B cell (primary cell): Measurements from ENCODE around the gene RSPH9. TPM values are rescaled to one million over a fixed set of nuclear protein-coding genes. Genes with fewer than 3 reads are reported as not detected.

Experiments used
- ATAC-seq: fragments of 200-7000 bp; cut with Tn5 transposase; one replicate; pipeline ENCODE4 v1.10.0; 2021; ENCODE audit warnings: low read depth, mild to moderate bottlenecking, moderate number of reproducible peaks, moderate library complexity
- CTCF ChIA-PET: fragments of 350-600 bp; sonication (Branson Sonifier 250); formaldehyde crosslinking; loops from one replicate; lab custom pipeline; 2021; ENCODE audit warnings: antibody characterized with exemption, inconsistent platforms; lab: Charles Lee
- POLR2A ChIA-PET: fragments of 350-600 bp; sonication (Branson Sonifier 250); formaldehyde crosslinking; loops from one replicate; lab custom pipeline; 2021; ENCODE audit warnings: antibody characterized with exemption; lab: Charles Lee
- DNase-seq: peaks from one replicate; pipeline ENCODE4 v3.0.0; 2013
- H2AFZ ChIP-seq: 2 replicates; pipeline ENCODE4 v1.6.1; 2012; ENCODE audit warnings: mild to moderate bottlenecking, low read depth, low read length; ENCODE audit not compliant: insufficient read depth, poor library complexity, severe bottlenecking
- H3K27ac ChIP-seq, 2 donors: 1 replicate in 1 of 2; 2 replicates in 1 of 2; pipeline ENCODE4 v1.5.1; 2012 to 2013; ENCODE audit warnings: low read length in 2 of 2, mild to moderate bottlenecking in 2 of 2, moderate library complexity in 1 of 2
- H3K27me3 ChIP-seq, 4 experiments: fragments of 200-600 bp in 1 of 4; sonication (generic) in 1 of 4; replicated peaks in 1 of 4; 1 replicate in 2 of 4; 2 replicates in 2 of 4; pipeline versions ENCODE4 v1.6.1 to v1.7.0; 2013 to 2016; ENCODE audit warnings: low read length in 3 of 4, mild to moderate bottlenecking in 2 of 4, mixed read lengths in 1 of 4, moderate library complexity in 1 of 4; ENCODE audit not compliant: insufficient read depth in 4 of 4, control insufficient read depth in 3 of 4; ENCODE audit errors: control extremely low read depth in 1 of 4
- H3K36me3 ChIP-seq, 2 experiments: replicated peaks in 1 of 2; 1 replicate in 1 of 2; 2 replicates in 1 of 2; pipeline versions ENCODE4 v1.6.1 to v1.7.1; 2013; ENCODE audit warnings: low read length in 1 of 2; ENCODE audit not compliant: insufficient read depth in 2 of 2, control insufficient read depth in 1 of 2; ENCODE audit errors: control extremely low read depth in 1 of 2, extremely low read depth in 1 of 2
- H3K4me1 ChIP-seq, 2 donors: fragments of 200-600 bp in 1 of 2; sonication (generic) in 1 of 2; 1 replicate in 1 of 2; 2 replicates in 1 of 2; pipeline versions ENCODE4 v1.5.1 to v1.6.1; 2013 to 2017; ENCODE audit warnings: low read length in 2 of 2; ENCODE audit not compliant: control insufficient read depth in 2 of 2, insufficient read depth in 2 of 2
- H3K4me2 ChIP-seq: replicated peaks from 2 replicates; pipeline ENCODE3; 2012; ENCODE audit warnings: mild to moderate bottlenecking, low read depth, low read length; ENCODE audit not compliant: poor library complexity, severe bottlenecking
- H3K4me3 ChIP-seq, 5 experiments: fragments of 200-600 bp in 1 of 5; sonication (generic) in 1 of 5; 1 replicate in 3 of 5; 2 replicates in 2 of 5; pipeline versions ENCODE4 v1.5.1 to v1.7.0; 2011 to 2016; ENCODE audit warnings: low read length in 4 of 5, mild to moderate bottlenecking in 4 of 5, low read depth in 2 of 5, control low read depth in 1 of 5, moderate library complexity in 1 of 5; ENCODE audit not compliant: insufficient read depth in 1 of 5; ENCODE audit errors: control extremely low read depth in 1 of 5, extremely low read depth in 1 of 5
- H3K79me2 ChIP-seq: fragments of 200-600 bp; sonication (generic); one replicate; pipeline ENCODE4 v1.6.0; 2016; ENCODE audit warnings: low read length; ENCODE audit not compliant: control insufficient read depth, insufficient read depth
- H3K9ac ChIP-seq: fragments of 200-600 bp; sonication (generic); 2 replicates; pipeline ENCODE4 v1.6.1; 2017; ENCODE audit warnings: mild to moderate bottlenecking, low read length, moderate library complexity
- H3K9me3 ChIP-seq, 3 donors: one replicate each; pipeline versions ENCODE4 v1.6.1 to v1.7.1; 2013; ENCODE audit warnings: low read length in 2 of 3; ENCODE audit not compliant: control insufficient read depth in 2 of 3, insufficient read depth in 1 of 3; ENCODE audit errors: control extremely low read depth in 1 of 3
- H4K20me1 ChIP-seq: 2 replicates; pipeline ENCODE4 v1.6.0; 2012; ENCODE audit warnings: mild to moderate bottlenecking, low read length; ENCODE audit not compliant: insufficient read depth, control insufficient read depth, poor library complexity, severe bottlenecking
- H3K27ac Mint-ChIP-seq: one replicate; pipeline ENCODE4 v1.8.0; 2021; ENCODE audit warnings: mixed read lengths
- H3K27me3 Mint-ChIP-seq: one replicate; pipeline ENCODE4 v1.8.0; 2021; ENCODE audit warnings: mixed read lengths
- H3K4me1 Mint-ChIP-seq: one replicate; pipeline ENCODE4 v1.8.0; 2021; ENCODE audit warnings: mixed read lengths
- H3K4me3 Mint-ChIP-seq: one replicate; pipeline ENCODE4 v1.8.0; 2021; ENCODE audit warnings: mixed read lengths
- H3K9me3 Mint-ChIP-seq: one replicate; pipeline ENCODE4 v1.8.0; 2022; ENCODE audit warnings: mixed read lengths; ENCODE audit not compliant: insufficient read depth
- EZH2 ChIP-seq: IDR thresholded peaks from 2 replicates; pipeline ENCODE4 v1.6.1; 2012; ENCODE audit warnings: borderline replicate concordance, low read depth, mild to moderate bottlenecking, moderate library complexity, low read length; ENCODE audit not compliant: insufficient read depth, poor library complexity, severe bottlenecking
- WGBS: methylation state at CpG from one replicate; pipeline ENCODE4 v1.1.5; 2013; ENCODE audit warnings: missing lambda C conversion rate; ENCODE audit not compliant: insufficient coverage; 5-methylcytosine and 5-hydroxymethylcytosine counted together
- intact Hi-C: fragments of 100-400 bp; cut with micrococcal nuclease; formaldehyde crosslinking; loops from one replicate; pipeline ENCODE4 v1.10.0; 2022
- polyA plus RNA-seq: library from polyadenylated mRNA; depleted of rRNA; stranded (reverse); fragments of >200 nt; gene quantifications from 2 replicates; pipeline ENCODE4 v1.2.3, GENCODE V29; 2012
- total RNA-seq, 2 donors: library from RNA; stranded (reverse); fragments of 120-200 nt in 1 of 2; gene quantifications; 1 replicate in 1 of 2; 2 replicates in 1 of 2; pipeline versions ENCODE4 v1.2.3 to v1.2.4, GENCODE V29; 2013 to 2022
- TF ChIP-seq, protein P1 (sequence below): fragments of 200-600 bp; IDR thresholded peaks from one replicate; pipeline ENCODE4 v1.8.0; 2022; ENCODE audit warnings: antibody characterized with exemption, mild to moderate bottlenecking

Gene RSPH9
- total and polyA plus RNA-seq, 2 donors (not counting 1 experiment from before 2014, with no cell fraction given): 0.04 TPM; not detected in 1

GRCh38 chr6:43624786-43625288 is 20.0 kb upstream of the RSPH9 start:
- Mint-ChIP-seq H3K4me3 (no peak overlapping the region), H3K27me3 (no peaks in the 10 kb centered on the region), H3K27ac (no peak overlapping the region), H3K4me1 (peaks cover 22% of the 10 kb centered on the region), H3K9me3 (no peaks in the 10 kb centered on the region)
- ATAC-seq: no peak
- DNase-seq: no peak
- WGBS: 100% methylated on average over 4 of the region's 7 CpGs
- CTCF ChIA-PET: interaction anchor here (1.2 kb wide), 1 partner anchor 16 kb away, joined by 4 read pairs; no protein-coding TSS in a partner anchor
- H3K27me3 ChIP-seq: no peaks in the 10 kb centered on the region
- no peak overlapping the region for H3K4me2 ChIP-seq
- peaks cover 25% of the 10 kb centered on the region for H3K79me2 ChIP-seq
- no peak overlapping the region for H3K9ac ChIP-seq
- POLR2A ChIA-PET: no interaction called here
- TF ChIP-seq EZH2: no peak
- TF ChIP-seq, protein P1, sequence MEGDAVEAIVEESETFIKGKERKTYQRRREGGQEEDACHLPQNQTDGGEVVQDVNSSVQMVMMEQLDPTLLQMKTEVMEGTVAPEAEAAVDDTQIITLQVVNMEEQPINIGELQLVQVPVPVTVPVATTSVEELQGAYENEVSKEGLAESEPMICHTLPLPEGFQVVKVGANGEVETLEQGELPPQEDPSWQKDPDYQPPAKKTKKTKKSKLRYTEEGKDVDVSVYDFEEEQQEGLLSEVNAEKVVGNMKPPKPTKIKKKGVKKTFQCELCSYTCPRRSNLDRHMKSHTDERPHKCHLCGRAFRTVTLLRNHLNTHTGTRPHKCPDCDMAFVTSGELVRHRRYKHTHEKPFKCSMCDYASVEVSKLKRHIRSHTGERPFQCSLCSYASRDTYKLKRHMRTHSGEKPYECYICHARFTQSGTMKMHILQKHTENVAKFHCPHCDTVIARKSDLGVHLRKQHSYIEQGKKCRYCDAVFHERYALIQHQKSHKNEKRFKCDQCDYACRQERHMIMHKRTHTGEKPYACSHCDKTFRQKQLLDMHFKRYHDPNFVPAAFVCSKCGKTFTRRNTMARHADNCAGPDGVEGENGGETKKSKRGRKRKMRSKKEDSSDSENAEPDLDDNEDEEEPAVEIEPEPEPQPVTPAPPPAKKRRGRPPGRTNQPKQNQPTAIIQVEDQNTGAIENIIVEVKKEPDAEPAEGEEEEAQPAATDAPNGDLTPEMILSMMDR: no peak
- no peak overlapping the region for H3K4me3 ChIP-seq
- no peak overlapping the region for H3K27ac ChIP-seq
- H3K9me3 ChIP-seq: peaks cover 0 to 3% (median 0%) of the 10 kb centered on the region in 3 donors
- peaks cover 0 to 65% of the 10 kb centered on the region in 2 experiments for H3K36me3 ChIP-seq
- no peak overlapping the region for H2AFZ ChIP-seq
- H4K20me1 ChIP-seq: peaks cover 3% of the 10 kb centered on the region
- intact Hi-C loops: loop anchor here (5.0 to 10.0 kb wide), 3 partner anchors 42 to 632 kb away; partner anchors contain the start of genes DNPH1 and SLC35B2
- peaks cover 15 to 21% of the 10 kb centered on the region in 2 donors for H3K4me1 ChIP-seq

DNA sequence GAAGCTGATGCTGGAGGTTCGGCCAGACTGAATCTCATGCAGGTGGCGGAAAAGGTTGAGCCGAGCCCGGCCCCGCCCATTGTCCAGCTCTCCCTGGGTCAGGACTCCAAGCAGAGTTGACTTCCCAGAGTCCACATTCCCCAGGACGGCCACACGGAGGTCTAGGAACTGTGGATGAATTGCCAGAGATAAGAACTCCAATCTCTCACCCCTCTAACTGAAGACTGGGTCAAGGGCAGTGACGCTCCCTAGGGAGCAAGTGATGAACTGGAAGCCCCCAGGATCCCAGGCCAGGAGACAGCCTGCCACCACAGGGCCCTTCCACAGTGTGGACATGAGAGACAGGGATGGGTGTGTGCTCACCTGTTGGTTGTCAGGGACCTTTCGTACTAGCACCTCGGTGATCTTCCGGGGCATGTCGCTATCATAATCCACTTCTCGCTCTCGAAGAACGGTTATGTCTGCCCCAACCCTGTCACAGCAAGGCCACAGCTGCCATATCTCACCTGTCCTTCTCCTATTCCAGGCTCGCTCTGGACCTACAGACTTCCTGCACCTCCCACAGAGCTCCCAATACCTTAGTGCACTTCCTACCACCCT is 19.3 kb upstream of the RSPH9 start:
- H4K20me1 ChIP-seq: peaks cover 3% of the 10 kb centered on the region

More for the DNA sequence above, 19.3 kb upstream of the RSPH9 start:
- Mint-ChIP-seq H3K27me3 (no peaks in the 10 kb centered on the region), H3K9me3 (no peaks in the 10 kb centered on the region), H3K4me1 (peaks cover 26% of the 10 kb centered on the region), H3K27ac (no peak overlapping the region), H3K4me3 (no peak overlapping the region)
- TF ChIP-seq EZH2: no peak
- TF ChIP-seq, protein P1: no peak
- ChIA-PET POLR2A (no interaction called here), CTCF (interaction anchor here (1.2 kb wide), 1 partner anchor 17 kb away, joined by 4 read pairs; no protein-coding TSS in a partner anchor)
- intact Hi-C loops: loop anchor here (5.0 to 10.0 kb wide), 3 partner anchors 42 to 632 kb away; partner anchors contain the start of genes DNPH1 and SLC35B2
- WGBS: 99% methylated on average over 15 of the region's 16 CpGs
- Histone ChIP-seq H3K4me1 (peaks cover 18 to 25% of the 10 kb centered on the region in 2 donors), H3K36me3 (peaks cover 0 to 64% of the 10 kb centered on the region in 2 experiments), H3K27me3 (no peaks in the 10 kb centered on the region), H3K4me2 (no peak overlapping the region), H3K9me3 (peaks cover 0 to 3% (median 0%) of the 10 kb centered on the region in 3 donors), H3K4me3 (no peak overlapping the region), H3K79me2 (peaks cover 25% of the 10 kb centered on the region), H3K9ac (no peak overlapping the region), H2AFZ (no peak overlapping the region), H3K27ac (no peak overlapping the region)
- DNase-seq (no peak), ATAC-seq (no peak)
